Right renal pelvis (tissue), 4 donors: Measurements from ENCODE around the gene ALDH1A2. TPM values are rescaled to one million over a fixed set of nuclear protein-coding genes. Genes with fewer than 3 reads are reported as not detected.
"Not testable (repeated sequence)": the region's sequence is repeated elsewhere in the genome, so short reads cannot be mapped to it uniquely, and the experiment has no call there.

Experiments used
- DNase-seq, 4 donors: peaks; one replicate each; pipeline ENCODE4 v3.0.0-alpha.2; 2013; ENCODE audit warnings: low read depth in 4 of 4, low spot score in 3 of 4, missing footprints in 1 of 4
- polyA plus RNA-seq, 4 donors: library from polyadenylated mRNA; unstranded; fragments of 120-200 nt; gene quantifications; one replicate each; pipeline ENCODE4 v1.2.1, GENCODE V29; 2013; ENCODE audit not compliant: insufficient read length in 4 of 4

ALDH1A2 gene
- polyA plus RNA-seq, 4 donors, result 256 to 341 (median 308) TPM

GRCh38 chr15:58010983-58011382, 54.5 kb downstream of the ALDH1A2 start:
- no peak for DNase-seq

DNA sequence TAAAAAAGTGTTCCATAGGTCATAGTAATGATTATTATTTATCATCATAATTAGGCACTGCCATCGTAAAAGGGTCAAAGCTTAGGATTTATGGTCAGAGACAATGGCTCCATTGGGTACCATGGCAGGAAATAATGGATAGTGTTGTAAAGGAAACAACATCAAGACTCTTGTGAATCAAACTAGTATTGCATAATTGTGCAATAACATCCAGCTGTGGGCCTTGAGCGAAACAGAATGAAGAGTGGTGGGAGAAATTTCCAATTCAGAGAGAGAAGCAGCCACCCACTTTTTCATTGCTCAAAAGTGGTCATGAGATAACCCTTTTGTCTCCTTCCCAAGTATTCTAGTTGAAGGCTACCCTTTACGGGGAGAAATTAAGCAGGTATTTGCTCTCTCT, 61.7 kb downstream of the ALDH1A2 start:
- DNase-seq, result no peak

DNA sequence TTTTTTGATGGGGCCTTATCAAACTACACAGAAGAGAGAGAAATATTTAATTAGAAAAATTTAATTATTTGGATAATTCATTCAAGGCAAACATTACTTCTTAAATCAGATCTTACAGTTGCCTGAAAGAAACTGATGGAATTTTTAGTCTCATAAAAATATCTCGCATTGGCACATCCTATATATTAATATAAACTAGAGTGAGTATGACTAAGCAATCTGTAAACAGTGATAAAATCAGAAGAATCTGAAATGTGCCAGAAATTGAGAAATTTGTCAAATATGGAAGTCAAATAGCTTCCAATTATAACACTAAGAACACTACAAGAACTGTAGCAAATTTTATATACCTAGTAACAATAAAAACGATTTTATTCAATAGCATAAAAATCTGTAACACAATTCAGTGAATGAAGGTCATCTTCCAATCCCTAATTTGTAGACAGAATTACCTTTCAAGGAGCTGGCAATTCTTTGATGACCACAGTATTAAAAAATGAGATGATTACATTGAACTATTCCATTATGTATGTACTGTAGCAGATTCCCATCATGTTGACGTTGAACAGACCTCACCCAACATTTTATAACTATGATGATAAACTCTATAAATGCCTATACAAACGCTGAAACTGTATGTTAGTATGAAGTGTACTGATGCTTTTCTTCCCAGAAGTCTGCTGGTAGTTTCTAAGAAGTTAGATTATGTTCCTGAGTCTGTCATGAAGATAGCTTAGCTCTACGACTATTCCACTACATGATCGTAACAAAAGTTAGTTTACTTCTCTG, 63.0 kb downstream of the ALDH1A2 start:
- no peak for DNase-seq

- not testable (repeated sequence) for DNase-seq
Observed at GRCh38 chr15:57999699-58000098, 65.8 kb downstream of the ALDH1A2 start.

DNA sequence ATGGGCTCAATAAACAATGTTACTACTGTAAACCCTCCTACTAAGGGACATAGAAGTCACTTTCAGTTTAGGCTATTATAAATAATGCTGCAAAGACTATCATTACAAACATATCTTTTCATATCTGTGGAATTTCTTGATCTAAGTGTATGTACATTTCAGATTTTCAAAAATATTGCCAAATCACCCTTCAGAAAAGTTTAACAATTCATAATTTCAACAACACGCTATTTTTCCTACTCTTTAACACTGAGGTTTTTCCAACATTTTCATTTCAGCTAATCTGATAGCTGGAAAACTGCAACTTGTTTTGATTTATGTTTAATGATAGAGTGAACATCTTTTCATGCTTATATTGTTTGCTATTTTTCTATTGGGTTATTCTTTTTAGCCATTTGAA, 69.0 kb downstream of the ALDH1A2 start:
- DNase-seq, result no peak

- no peak for DNase-seq
Observed at GRCh38 chr15:57994221-57995049, 71.1 kb downstream of the ALDH1A2 start.

DNA sequence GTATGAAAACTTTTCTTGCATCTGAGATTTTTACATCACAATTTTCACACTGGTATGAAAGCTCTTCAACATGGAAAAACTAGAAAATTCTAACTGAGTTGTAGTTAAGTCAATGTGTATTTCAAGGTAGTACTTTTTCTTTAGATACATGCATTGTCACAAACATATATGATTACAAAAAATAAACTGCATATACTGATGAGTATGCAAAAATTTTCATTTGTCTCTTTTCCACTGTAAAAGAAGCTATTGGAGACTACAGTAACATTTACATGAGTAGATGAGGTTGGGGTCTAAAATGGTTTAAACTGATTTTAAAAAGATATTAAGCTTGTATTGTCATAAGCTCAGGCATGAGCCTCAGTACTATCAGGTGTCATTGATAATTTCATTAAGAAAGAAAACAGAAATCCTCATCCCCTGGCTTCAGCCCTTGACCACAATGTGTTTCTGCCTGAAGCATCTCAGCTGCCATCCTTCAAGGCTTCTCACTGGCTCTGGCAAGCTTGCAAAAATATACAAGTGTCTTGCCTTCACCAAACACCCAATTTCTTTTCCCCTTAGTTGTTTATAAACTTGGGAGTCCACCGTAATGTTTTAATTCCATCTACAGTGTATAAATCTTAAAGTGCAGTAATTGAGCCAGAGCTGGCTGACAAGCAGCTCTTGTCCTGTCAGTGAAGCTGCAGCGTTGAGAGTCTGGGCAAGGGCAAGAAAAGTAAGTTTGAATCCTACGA, 71.9 kb downstream of the ALDH1A2 start:
- no peak for DNase-seq

GRCh38 chr15:57992761-57993355, 72.7 kb downstream of the ALDH1A2 start:
- peak in 1 of 4 donors; percentile 25 for DNase-seq

DNA sequence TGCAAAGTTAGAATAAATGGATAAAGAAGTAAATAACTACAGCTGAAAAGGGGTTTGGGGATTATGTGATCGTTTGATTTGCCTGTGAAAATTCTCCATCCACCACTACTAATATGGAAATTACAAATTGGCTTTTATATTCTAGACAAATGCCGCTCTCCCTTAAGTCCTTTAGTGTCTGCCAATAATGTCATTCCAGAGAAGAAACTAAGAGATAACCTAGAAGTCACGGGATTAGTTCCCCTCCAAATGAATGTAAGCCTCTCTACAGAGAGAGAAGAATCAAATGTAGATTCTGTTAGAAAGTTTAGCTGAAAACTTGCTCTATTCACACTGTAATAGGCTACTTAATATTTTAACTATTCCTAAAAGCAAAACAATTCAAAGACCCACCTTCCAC, 92.0 kb downstream of the ALDH1A2 start:
- no peak for DNase-seq

- DNase-seq, result no peak
Observed at GRCh38 chr15:57972864-57973263, 92.6 kb downstream of the ALDH1A2 start.

DNA sequence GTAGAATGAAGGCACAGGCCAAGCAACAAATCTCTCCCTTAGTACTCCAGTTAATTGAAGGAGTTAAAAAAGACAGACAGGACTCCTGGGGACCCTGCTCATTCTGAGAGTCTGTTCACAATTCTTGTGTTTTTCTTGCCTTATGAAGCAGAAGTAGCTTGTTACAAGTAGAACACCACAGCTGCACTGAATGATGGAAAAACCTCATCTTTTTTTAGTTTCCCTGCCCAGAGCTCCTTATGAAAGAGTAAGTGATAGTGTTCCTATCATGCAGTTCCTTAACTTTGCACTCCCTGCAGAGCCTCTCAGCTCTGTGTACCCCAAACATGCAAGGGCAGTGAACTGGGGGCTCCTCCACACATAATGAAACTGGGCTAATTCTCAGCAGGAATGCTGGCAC, 95.5 kb downstream of the ALDH1A2 start:
- no peak for DNase-seq

DNA sequence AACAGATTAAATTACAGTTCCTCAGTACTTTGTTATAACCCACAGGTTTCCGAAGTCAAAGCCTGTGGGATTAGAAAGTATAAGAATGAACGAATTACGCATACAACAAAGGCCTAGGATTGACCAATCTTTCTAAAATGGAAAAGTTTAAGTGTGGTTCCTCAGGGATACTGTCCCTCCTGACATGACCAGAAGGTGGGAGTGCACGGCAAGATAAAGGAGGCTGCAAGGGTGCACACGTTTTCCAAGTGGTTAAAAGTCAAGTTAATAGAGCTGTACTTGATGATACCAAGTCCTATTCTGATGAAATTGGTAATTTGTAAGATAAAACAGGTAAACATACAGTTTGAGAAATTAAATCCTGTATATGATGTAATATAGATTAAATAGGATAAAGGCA, 96.2 kb downstream of the ALDH1A2 start:
- DNase-seq, result no peak

GRCh38 chr15:57962887-57963286, 102.6 kb downstream of the ALDH1A2 start:
- DNase-seq, result no peak

DNA sequence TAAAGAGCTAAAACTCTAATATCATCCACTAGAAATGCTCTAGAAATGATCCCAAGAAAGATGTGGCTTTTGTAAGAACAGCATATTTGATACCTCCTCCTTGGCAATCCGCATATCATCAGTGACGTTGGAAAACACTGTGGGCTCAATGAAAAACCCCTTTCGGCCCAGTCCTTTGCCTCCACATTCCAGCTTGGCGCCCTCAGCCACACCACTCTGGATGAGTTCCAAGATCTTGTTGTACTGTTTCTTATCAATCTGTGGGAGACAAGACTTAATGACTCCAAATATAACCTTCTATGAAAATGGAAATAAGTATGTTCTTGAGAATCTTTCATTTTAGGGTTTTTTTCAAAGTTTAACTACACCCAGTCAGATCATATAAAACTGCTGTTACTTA, 103.6 kb downstream of the ALDH1A2 start:
- no peak for DNase-seq

DNA sequence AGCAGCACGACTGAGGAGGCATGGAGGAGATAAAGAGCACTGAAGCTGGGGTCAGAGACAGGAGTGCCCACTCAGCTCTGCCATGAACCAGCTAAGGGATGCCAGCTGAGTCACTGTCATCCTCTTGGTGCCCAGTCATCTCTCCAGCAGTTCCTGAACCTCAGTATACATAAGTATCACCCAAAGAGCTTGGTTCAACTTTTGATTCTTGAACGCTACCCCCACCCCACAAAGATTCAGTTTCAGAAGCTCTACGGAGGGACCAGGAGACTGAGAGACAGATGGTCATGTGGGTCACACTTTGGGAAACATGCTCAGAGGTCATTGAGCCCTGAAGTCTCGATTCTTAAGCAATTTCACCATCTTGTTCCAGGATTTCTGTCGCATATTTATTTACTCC, 108.4 kb downstream of the ALDH1A2 start:
- DNase-seq, result no peak

GRCh38 chr15:57953874-57954273, 111.6 kb downstream of the ALDH1A2 start:
- DNase-seq, result no peak

GRCh38 chr15:57951328-57951932, 114.1 kb downstream of the ALDH1A2 start:
- no peak for DNase-seq

- no peak for DNase-seq
Observed at GRCh38 chr15:57950381-57950946, 115.0 kb downstream of the ALDH1A2 start.

GRCh38 chr15:57949374-57949943, 116.1 kb downstream of the ALDH1A2 start:
- DNase-seq, result peak in 2 of 4 donors; percentile 24 to 28
